22Rv1 (cell line): ENCODE results near the gene KIF15.

Source experiments
- H3K27ac ChIP-seq: fragments of 450-650 bp; 2 replicates; pipeline ENCODE4 v1.5.1; 2017
- CTCF ChIP-seq: fragments of 450-650 bp; IDR thresholded peaks from 2 replicates; pipeline ENCODE4 v1.5.1; 2017; ENCODE audit warnings: mild to moderate bottlenecking
- ZFX ChIP-seq: fragments of 450-650 bp; IDR thresholded peaks from 2 replicates; pipeline ENCODE4 v1.6.1; 2017; ENCODE audit warnings: antibody characterized with exemption, borderline replicate concordance

The KIF15 gene

DNA sequence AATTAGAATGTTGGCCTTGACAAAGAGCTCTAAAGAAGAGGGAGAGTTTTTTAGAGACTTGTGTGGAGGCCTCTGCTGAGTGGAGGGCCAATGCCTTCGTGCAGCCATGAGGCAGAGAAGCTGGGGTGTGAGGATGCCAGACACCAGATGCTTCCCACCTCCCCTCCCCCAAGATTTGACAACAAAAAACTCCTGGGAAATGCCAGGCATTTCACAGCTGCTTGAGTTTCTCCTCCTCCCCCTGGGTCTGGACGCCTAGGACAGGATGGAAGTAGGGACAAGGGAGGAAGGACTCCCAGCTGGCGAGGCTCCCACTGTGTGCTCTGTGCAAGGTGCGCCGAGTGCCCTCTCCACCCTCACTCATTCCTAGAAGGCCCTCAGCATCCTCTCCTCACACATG is 132.9 kb downstream of the KIF15 start:
- no peak for TF ChIP-seq ZFX
- no peak for TF ChIP-seq CTCF

DNA sequence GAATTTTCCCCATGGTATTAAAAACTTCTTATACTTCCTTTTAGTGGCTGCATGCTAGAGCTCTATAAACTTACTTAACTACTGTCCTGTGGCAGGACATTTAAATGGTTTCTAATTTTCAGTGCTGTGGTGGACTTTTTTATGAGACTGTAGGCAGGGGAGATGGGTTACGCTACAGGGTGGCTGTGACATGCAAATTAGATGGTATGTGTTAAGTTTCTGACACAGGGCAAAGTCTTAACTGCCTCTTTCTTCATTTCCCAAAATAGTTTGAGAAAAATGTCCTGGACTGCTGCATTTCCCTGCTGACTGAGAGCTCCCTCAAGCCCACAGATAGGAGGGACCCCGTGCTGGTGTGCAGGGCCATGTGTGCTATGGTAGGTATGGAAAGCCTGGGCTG is 134.8 kb downstream of the KIF15 start:
- TF ChIP-seq CTCF (no peak), ZFX (no peak)
- no peak overlapping the region for H3K27ac ChIP-seq

More for the DNA sequence above, 132.9 kb downstream of the KIF15 start:
- H3K27ac ChIP-seq: no peak overlapping the region

DNA sequence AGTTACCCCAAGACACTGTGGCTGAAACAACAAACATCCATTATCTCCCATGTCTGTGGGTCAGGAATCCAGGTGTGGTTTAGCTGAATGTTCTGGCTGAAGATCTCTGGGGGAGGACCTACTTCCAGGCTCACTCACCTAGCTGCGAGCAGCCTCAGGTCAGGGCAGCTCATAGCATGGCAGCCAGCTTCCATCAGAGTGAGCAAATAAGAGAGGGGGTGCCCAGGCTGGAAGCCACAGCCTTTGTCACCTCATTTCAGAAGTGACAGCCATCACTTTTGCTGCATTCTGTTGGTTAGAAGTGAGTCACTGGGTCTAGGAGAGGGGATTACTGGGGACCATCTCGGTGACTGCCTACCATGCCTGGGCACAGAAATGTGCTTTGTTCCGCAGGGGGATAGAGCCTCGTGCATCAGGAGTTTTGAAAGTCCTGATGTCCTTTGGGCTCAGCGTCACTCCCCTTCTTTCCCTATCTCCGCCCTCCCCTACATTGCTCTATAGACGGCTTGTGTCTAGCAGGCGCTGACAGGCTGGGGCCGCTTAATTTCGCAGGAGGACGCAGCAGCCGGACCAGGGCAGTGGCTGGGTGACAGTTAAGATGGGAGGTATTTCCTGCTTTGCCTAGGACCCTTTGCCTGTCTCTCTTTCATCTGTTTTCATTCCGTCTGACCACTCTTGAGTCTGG is 138.2 kb downstream of the KIF15 start:
- no peak overlapping the region for H3K27ac ChIP-seq
- TF ChIP-seq CTCF: no peak

- no peak for TF ChIP-seq ZFX
- no peak for TF ChIP-seq CTCF
- no peak overlapping the region for H3K27ac ChIP-seq
Measured at GRCh38 chr3:44902628-44903027, 141.0 kb downstream of the KIF15 start.
